Daoy (cell line): ENCODE measurements around the gene NSG2. TPM values are rescaled to one million over a fixed set of nuclear protein-coding genes. Genes with fewer than 3 reads are reported as not detected.

Source experiments
- DNase-seq: peaks from one replicate; pipeline ENCODE4 v3.0.0-alpha.2; 2015; ENCODE audit warnings: low read depth
- total RNA-seq: library from RNA; depleted of rRNA; stranded (reverse); fragments of >200 nt; shearing (Covaris generic); gene quantifications from 2 replicates; pipeline ENCODE4 v1.2.3, GENCODE V29; 2014

Gene NSG2
- total RNA-seq, 1 experiment from 2014 or later, result not detected

GRCh38 chr5:174059247-174059646 lies 13.7 kb downstream of the NSG2 start:
- no peak for DNase-seq

- DNase-seq, result no peak
Observed at GRCh38 chr5:174063082-174063756, 17.7 kb downstream of the NSG2 start.

- no peak for DNase-seq
Observed at GRCh38 chr5:174064171-174064570, 18.7 kb downstream of the NSG2 start.

GRCh38 chr5:174065528-174066197 lies 20.2 kb downstream of the NSG2 start:
- DNase-seq, result peak; percentile 13

GRCh38 chr5:174067499-174067898 lies 22.0 kb downstream of the NSG2 start:
- DNase-seq, result no peak

GRCh38 chr5:174071484-174071883 lies 26.0 kb downstream of the NSG2 start:
- no peak for DNase-seq

- DNase-seq, result no peak
Observed at GRCh38 chr5:174073122-174073660, 27.7 kb downstream of the NSG2 start.

GRCh38 chr5:174074369-174074768 lies 28.9 kb downstream of the NSG2 start:
- no peak for DNase-seq

- no peak for DNase-seq
Observed at GRCh38 chr5:174078416-174078815, 32.9 kb downstream of the NSG2 start.

GRCh38 chr5:174082286-174082685 lies 36.8 kb downstream of the NSG2 start:
- DNase-seq, result peak; percentile 41

- peak; percentile 37 for DNase-seq
Observed at GRCh38 chr5:174083056-174083827, 37.7 kb downstream of the NSG2 start.

GRCh38 chr5:174084691-174085154 lies 39.2 kb downstream of the NSG2 start:
- peak; percentile 42 for DNase-seq

GRCh38 chr5:174086751-174087150 lies 41.2 kb downstream of the NSG2 start:
- DNase-seq, result no peak

- DNase-seq, result no peak
Observed at GRCh38 chr5:174087783-174088182, 42.3 kb downstream of the NSG2 start.

- no peak for DNase-seq
Observed at GRCh38 chr5:174090129-174090528, 44.6 kb downstream of the NSG2 start.

- DNase-seq, result no peak
Observed at GRCh38 chr5:174093123-174093522, 47.6 kb downstream of the NSG2 start.

- no peak for DNase-seq
Observed at GRCh38 chr5:174094857-174095606, 49.5 kb downstream of the NSG2 start.

GRCh38 chr5:174096619-174097018 lies 51.1 kb downstream of the NSG2 start:
- no peak for DNase-seq

GRCh38 chr5:174097486-174098185 lies 52.1 kb downstream of the NSG2 start:
- peak; percentile 61 for DNase-seq

GRCh38 chr5:174098694-174099093 lies 53.2 kb downstream of the NSG2 start:
- no peak for DNase-seq

GRCh38 chr5:174100490-174100889 lies 55.0 kb downstream of the NSG2 start:
- DNase-seq, result no peak
